ENCODE measurements around the gene OR6C74.
A peak's percentile ranks its signal among the peaks of the same experiment; 100 is the strongest.

The OR6C74 gene

GRCh38 chr12:55244309-55244708, at the start of gene OR6C74:
Gene OR6C74, plus strand, starts transcription at chr12:55244609. Its CDS starts 2,679 bp downstream, at chr12:55247288.
- DNase-seq = no peak
- Mint-ChIP-seq H3K4me1 (no peaks in the 10 kb centered on the region), H3K27me3 (peaks cover 9% of the 10 kb centered on the region), H3K4me3 (no peak within 1 kb of the TSS), H3K36me3 (ENCODE audit: low read depth) (no peaks in the 10 kb centered on the region), H3K9me3 (no peaks in the 10 kb centered on the region), H3K27ac (no peak within 1 kb of the TSS)
- no peak for ATAC-seq

GRCh38 chr12:55220725-55221124, 23.7 kb upstream of the OR6C74 start, which contains the start of gene OR10A7:
Gene OR10A7, plus strand, starts transcription at chr12:55221025. Its CDS starts 0 bp downstream, at chr12:55221025.
- H3K9me3 Mint-ChIP-seq = no peaks in the 10 kb centered on the region
- no peaks in the 10 kb centered on the region for H3K36me3 Mint-ChIP-seq (ENCODE audit: low read depth)
- H3K27me3 Mint-ChIP-seq = peaks cover 8% of the 10 kb centered on the region
- no peak for ATAC-seq
- no peak within 1 kb of the TSS for H3K27ac Mint-ChIP-seq
- H3K4me3 Mint-ChIP-seq = no peak within 1 kb of the TSS
- DNase-seq = no peak
- H3K4me1 Mint-ChIP-seq = no peaks in the 10 kb centered on the region

DNA sequence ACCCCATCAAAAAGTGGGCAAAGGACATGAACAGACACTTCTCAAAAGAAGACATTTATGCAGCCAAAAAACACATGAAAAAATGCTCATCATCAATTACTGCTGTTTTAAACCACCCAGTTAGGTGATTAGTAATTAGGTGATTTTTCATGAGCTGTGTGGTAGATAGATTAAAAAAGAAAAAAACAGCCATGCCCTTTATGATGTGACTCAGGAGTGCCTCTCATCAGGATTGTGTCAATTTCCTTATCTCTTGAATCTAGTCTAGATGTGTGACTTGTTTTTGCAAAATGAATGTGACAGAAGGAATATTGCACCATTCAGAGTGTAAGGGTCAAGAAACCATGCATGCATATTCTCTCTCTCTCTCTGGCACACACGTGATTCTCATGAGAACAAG, 17.9 kb upstream of the OR6C74 start:
- Mint-ChIP-seq H3K27me3 (peaks cover 27% of the 10 kb centered on the region), H3K36me3 (ENCODE audit: low read depth) (no peaks in the 10 kb centered on the region), H3K9me3 (no peaks in the 10 kb centered on the region), H3K4me3 (no peak overlapping the region), H3K27ac (no peak overlapping the region), H3K4me1 (no peaks in the 10 kb centered on the region)
- DNase-seq (no peak), ATAC-seq (peak; percentile 52)

DNA sequence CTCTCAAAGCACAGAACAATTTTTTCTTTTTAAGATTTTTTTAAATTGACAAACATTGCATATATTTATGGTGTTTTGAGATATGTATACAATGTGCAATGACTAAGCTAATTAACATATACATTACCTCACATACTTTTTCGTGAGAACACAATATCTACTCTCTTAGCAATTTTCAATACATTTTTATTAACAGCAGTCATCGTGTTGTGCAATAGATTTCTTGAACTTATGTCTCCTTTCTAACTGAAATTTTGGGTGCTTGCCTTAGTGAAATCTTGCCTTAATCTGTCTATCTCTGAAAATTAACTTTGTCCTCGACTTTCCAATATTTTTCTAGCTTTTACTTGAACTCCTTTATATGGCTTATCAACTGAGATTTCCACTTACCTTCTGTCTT, 16.8 kb upstream of the OR6C74 start:
- peaks cover 33% of the 10 kb centered on the region for H3K27me3 Mint-ChIP-seq
- no peak overlapping the region for H3K4me3 Mint-ChIP-seq
- ATAC-seq (no peak), DNase-seq (no peak)
- H3K4me1 Mint-ChIP-seq = no peaks in the 10 kb centered on the region
- H3K27ac Mint-ChIP-seq = no peak overlapping the region
- no peaks in the 10 kb centered on the region for H3K36me3 Mint-ChIP-seq (ENCODE audit: low read depth)
- H3K9me3 Mint-ChIP-seq = no peaks in the 10 kb centered on the region

DNA sequence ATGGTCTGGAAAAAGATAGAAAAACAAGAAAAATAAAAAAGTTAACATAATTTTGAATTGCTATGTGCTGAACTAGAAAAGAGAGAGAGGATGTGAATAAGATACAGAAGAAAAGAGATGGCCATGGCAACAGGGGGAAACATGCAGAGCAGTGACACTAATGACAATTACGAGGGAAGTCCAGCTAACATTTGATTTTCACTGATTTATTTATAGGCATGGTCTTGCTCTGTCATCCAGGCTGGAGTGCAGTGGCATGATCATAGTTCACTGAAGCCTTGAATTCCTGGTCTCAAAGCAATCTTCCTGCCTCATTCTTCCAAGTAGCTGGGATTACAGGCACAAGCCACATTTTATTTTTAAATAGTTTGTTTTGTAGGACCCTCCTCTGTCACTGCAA, 1.8 kb downstream of the OR6C74 start:
- Mint-ChIP-seq H3K27me3 (peaks cover 9% of the 10 kb centered on the region), H3K9me3 (no peaks in the 10 kb centered on the region), H3K27ac (no peak overlapping the region), H3K36me3 (ENCODE audit: low read depth) (no peaks in the 10 kb centered on the region), H3K4me3 (no peak overlapping the region), H3K4me1 (no peaks in the 10 kb centered on the region)
- no peak for DNase-seq
- ATAC-seq = no peak

- Mint-ChIP-seq H3K27me3 (peaks cover 5% of the 10 kb centered on the region), H3K36me3 (ENCODE audit: low read depth) (no peaks in the 10 kb centered on the region), H3K4me3 (no peak overlapping the region), H3K9me3 (no peaks in the 10 kb centered on the region), H3K4me1 (no peaks in the 10 kb centered on the region), H3K27ac (no peak overlapping the region)
- DNase-seq (no peak), ATAC-seq (no peak)
Observed at GRCh38 chr12:55250944-55251343, 6.5 kb downstream of the OR6C74 start.

GRCh38 chr12:55253281-55253680, 8.9 kb downstream of the OR6C74 start:
- Mint-ChIP-seq H3K27ac (no peak overlapping the region), H3K4me1 (no peaks in the 10 kb centered on the region), H3K9me3 (no peaks in the 10 kb centered on the region), H3K27me3 (peaks cover 4% of the 10 kb centered on the region), H3K4me3 (no peak overlapping the region), H3K36me3 (ENCODE audit: low read depth) (no peaks in the 10 kb centered on the region)
- no peak for DNase-seq
- ATAC-seq = no peak

DNA sequence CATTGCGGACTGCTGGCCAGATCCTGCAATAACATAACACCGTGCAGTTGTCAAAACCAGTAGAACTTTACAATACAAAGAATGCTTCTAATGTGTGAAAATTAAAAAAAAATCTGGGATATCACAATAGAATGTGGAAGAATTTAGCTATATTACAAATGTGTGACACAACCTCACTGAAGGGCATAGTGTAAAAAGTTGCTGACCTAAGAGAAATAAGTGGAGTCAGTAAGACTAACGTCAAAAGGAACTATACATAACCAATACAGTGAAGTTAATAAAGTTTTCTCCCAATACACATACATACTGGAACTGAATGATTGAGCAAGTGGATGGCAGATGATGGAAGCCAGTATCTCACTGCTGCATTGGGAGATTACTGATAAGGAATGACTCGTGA, 12.4 kb downstream of the OR6C74 start:
- Mint-ChIP-seq H3K4me1 (no peaks in the 10 kb centered on the region), H3K9me3 (no peaks in the 10 kb centered on the region), H3K36me3 (ENCODE audit: low read depth) (no peaks in the 10 kb centered on the region), H3K27me3 (peaks cover 6% of the 10 kb centered on the region), H3K27ac (no peak overlapping the region), H3K4me3 (no peak overlapping the region)
- no peak for DNase-seq
- ATAC-seq = no peak

DNA sequence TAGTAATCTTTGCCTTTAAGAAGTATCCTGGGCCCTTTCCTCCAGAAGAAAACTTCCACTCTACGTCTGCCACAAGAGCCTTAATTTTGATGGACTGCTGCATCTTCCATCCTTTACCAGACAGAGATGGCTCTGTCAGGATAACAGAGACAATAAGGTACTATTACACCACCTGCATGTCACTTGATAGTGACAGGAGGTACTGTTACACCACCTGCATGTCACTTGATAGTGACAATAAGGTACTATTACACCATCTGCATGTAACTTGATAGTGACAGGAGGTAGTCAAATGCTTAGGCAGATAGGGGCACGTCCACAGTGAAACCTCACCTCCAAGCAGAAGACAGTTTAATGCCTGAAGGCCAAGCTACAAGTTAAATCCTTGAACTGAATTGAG, 13.9 kb downstream of the OR6C74 start:
- Mint-ChIP-seq H3K27ac (no peak overlapping the region), H3K36me3 (ENCODE audit: low read depth) (no peaks in the 10 kb centered on the region), H3K27me3 (peaks cover 6% of the 10 kb centered on the region), H3K9me3 (no peaks in the 10 kb centered on the region), H3K4me1 (no peaks in the 10 kb centered on the region), H3K4me3 (no peak overlapping the region)
- DNase-seq (no peak), ATAC-seq (no peak)

DNA sequence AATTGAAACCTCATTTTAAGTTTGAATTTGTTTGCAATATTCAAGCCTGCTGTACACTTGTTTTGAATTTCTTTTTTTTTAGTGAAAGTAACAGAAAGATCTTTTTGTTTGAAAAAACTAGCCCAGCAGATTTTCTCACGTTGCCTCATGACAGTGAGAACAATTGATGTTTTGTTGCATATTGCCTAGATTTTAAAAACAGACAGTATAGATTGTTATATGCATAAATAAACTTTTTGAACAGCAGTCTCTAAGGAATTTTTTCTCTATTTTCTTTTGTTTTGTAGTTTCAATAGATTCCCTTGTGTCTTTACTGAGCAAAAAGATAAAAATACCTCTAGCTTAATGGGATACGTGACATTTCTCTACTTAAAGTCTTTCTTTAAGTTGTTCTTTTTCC, 36.6 kb downstream of the OR6C74 start:
- Mint-ChIP-seq H3K4me3 (no peak overlapping the region), H3K9me3 (no peaks in the 10 kb centered on the region), H3K4me1 (no peaks in the 10 kb centered on the region), H3K27ac (no peak overlapping the region), H3K36me3 (ENCODE audit: low read depth) (no peaks in the 10 kb centered on the region), H3K27me3 (peaks cover 19% of the 10 kb centered on the region)
- DNase-seq (no peak), ATAC-seq (no peak)

- peaks cover 12% of the 10 kb centered on the region for H3K27me3 Mint-ChIP-seq
- H3K9me3 Mint-ChIP-seq = no peaks in the 10 kb centered on the region
- H3K4me3 Mint-ChIP-seq = no peak overlapping the region
- no peak for ATAC-seq
- H3K27ac Mint-ChIP-seq = no peak overlapping the region
- no peaks in the 10 kb centered on the region for H3K4me1 Mint-ChIP-seq
- no peaks in the 10 kb centered on the region for H3K36me3 Mint-ChIP-seq (ENCODE audit: low read depth)
- DNase-seq = no peak
Observed at GRCh38 chr12:55289999-55290398, 45.6 kb downstream of the OR6C74 start.

Measured in activated naive CD8-positive, alpha-beta T cell treated with anti-CD3 and anti-CD28 coated beads, Interleukin-2, amount 50 U/mL, for 24 hours (primary cell).